GM10266 (cell line): ENCODE measurements around the gene BLCAP.
"Not testable (repeated sequence)": the region's sequence is repeated elsewhere in the genome, so short reads cannot be mapped to it uniquely, and the experiment has no call there.

ENCODE experiments used
- DNase-seq: peaks from one replicate; pipeline ENCODE4 v3.0.0; 2012; ENCODE audit errors: extremely low spot score
- TF ChIP-seq, protein P1 (sequence below): IDR thresholded peaks from 2 replicates; pipeline ENCODE4 v1.5.1; 2012; ENCODE audit warnings: mild to moderate bottlenecking, low read depth; ENCODE audit not compliant: control insufficient read depth, insufficient read depth; ENCODE audit errors: missing control alignments

The BLCAP gene, protein sequence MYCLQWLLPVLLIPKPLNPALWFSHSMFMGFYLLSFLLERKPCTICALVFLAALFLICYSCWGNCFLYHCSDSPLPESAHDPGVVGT

DNA sequence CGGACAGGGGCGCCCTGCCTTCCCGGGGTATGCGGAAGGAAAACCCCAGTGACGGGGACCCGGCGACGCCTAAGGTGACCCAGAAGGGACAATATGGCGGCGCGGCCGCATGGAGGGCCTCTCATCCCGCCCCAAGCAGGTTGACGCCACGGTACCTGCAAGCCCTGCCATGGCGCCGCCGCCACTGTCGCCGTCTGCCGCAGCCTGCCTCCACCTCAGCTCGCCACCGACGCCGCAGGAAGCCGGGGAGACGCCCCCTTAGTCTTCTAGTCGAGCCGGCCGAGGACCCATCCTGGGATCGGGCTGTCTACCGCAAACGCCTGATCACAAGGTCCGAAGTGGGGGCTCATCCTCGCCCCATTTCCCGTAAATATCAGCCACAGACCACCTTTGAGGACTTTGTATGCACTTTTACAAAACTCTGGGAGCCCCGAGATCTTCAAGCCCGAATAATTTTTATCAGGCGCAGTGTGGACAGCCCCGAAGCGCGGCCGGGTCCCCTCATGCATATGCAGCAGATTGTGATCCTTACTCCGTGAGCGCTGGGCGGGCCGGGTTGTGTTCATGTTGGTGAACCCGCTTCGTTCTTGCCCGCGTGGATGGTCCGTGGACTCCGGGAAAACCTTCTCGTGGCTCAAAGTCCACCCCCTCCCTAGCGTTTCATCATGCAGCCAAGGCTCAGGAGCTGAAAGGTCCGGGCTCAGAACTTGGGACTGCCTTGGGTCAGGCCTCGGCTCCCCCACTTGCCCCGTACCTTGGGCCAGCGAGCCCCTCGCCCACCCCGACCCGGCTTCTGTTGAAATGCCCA is at the start of gene BLCAP:
Gene BLCAP, minus strand, starts transcription at position 239 of the 808 bp plus-strand sequence. CDS start 8,702 bp downstream, outside the sequence.
- TF ChIP-seq, protein P1, sequence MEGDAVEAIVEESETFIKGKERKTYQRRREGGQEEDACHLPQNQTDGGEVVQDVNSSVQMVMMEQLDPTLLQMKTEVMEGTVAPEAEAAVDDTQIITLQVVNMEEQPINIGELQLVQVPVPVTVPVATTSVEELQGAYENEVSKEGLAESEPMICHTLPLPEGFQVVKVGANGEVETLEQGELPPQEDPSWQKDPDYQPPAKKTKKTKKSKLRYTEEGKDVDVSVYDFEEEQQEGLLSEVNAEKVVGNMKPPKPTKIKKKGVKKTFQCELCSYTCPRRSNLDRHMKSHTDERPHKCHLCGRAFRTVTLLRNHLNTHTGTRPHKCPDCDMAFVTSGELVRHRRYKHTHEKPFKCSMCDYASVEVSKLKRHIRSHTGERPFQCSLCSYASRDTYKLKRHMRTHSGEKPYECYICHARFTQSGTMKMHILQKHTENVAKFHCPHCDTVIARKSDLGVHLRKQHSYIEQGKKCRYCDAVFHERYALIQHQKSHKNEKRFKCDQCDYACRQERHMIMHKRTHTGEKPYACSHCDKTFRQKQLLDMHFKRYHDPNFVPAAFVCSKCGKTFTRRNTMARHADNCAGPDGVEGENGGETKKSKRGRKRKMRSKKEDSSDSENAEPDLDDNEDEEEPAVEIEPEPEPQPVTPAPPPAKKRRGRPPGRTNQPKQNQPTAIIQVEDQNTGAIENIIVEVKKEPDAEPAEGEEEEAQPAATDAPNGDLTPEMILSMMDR, result no peak
- DNase-seq, result peak; percentile 96

DNA sequence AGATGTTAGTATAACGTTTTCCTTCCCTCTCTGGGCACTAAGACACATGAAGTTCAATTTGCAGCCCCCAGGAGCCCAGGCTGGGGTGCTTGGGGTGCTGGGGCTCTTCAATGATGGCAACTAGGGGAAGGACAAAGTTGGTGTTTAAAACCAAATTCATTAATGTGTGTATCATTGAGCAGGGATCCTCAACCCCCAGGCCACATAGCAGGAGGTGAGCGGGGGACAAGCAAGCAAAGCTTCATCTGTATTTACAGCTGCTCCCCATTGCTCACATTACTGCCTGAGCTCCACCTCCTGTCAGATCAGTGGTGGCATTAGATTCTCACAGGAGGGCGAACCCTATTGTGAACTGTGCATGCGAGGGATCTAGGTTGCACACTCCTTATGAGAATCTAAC is 49.8 kb upstream of the BLCAP start:
- DNase-seq, result not testable (repeated sequence)

DNA sequence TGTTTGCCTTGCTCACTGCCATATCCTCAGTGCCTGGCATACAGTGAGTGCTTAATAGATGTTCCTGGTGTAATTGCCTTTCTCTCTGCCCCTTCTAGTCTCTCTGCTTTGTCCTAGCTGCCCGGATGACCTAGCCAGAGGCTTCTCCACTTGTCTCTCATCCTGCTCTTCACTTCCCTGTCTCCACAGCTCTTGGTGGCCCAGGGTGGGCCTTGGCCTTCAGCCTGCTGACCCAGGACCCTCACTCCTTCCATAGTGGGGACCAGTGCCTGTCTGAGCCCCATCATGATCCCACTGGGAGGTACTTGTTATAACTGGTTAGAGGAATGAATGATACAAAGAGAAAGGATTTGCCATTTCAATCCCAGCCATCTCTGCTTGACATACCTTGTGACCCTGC is 49.2 kb upstream of the BLCAP start:
- TF ChIP-seq, protein P1, result no peak
- no peak for DNase-seq

DNA sequence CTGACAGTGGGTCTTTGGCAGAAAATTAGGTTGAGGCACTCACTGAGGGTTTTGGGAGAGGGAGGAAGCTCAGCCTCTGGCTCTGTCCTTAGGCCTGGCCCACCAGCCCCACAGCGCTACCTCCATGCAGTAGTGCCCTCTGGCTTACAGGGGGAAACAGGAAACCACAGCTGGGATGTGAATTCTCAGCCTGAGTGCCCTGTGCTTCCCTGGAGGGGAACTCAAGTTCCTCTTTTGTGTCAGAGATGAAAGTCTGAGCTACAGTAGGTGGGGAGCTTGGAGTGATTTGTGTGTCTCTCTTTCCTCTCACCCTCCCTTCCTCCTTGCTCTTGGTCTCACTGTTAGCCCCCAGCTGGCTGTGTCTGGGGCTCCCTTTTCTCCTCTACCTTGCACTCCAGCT is 48.2 kb upstream of the BLCAP start:
- TF ChIP-seq, protein P1, result no peak
- DNase-seq, result no peak

DNA sequence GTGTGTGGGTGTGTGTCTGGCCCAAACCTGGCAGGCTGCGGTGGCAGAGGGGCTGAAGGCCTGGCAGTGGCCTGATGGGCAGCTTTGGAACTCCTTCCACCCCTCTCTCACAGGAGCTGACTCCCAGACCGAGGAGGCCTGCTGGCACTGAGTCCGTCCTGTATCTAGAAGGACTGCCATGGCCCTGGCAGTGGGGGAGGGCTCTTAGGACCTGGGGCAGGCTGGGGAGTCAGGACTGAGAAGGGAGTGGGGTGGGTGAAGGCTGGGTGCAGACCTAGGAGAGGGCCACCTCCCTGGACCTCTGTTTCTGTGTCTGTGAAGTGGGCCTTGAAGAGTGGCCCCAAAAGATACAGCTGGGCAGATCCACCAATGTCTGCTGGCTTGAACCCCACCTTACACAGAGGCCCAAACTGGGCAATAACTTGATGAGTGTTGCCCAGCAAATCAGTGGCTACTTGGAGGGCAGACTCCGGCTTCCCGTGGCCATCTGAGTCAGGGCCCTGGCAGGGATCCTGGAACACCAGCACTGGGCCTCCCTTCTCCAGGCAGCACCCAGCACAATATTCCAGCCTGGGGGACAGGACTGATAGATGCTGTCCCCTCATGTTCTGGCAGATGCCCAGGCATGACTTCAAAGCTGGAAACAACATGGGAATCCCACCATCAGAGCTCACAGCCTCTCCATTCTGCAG is 46.7 kb upstream of the BLCAP start:
- DNase-seq, result no peak

GRCh38 chr20:37573626-37574198 is 46.0 kb upstream of the BLCAP start:
- no peak for DNase-seq
- TF ChIP-seq, protein P1, result no peak

More for the DNA sequence above, 46.7 kb upstream of the BLCAP start:
- TF ChIP-seq, protein P1, result no peak

DNA sequence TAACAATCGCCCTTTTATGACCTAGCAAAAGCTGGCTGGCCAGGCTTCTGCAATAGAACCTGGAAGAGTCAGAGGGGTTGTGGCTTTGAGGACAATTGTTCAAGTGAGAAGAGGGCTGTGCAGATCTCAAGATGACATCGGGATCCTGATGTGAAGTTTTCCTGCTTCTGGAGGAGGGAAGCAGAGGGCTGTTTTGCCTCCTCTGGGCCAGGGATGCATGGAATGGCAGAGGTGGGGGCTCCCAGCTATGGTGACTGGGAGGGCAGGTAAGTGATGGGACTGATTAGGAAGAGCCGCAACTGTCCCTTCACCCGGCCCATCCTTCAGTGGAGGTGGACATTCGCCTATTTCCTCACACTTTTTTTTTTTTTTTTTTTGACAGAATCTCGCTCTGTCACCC is 43.4 kb upstream of the BLCAP start:
- DNase-seq, result no peak
- TF ChIP-seq, protein P1, result no peak
